ENCODE measurements around the gene TRAF7.

The TRAF7 gene

GRCh38 chr16:2180461-2180860, 24.9 kb downstream of the TRAF7 start:
- DNase-seq = no peak
- TF ChIP-seq EZH2phosphoT487 (IDR thresholded peaks at IDR 0.05; ENCODE audit: low read length) (no peak), CTCF (IDR thresholded peaks at IDR 0.05; ENCODE audit: low read length) (no peak), EZH2 (optimal IDR thresholded peaks at IDR 0.05; ENCODE audit: low read depth, low read length) (no peak)
- H3K27me3 ChIP-seq (replicated peaks; ENCODE audit: insufficient read depth, low read length) = peaks cover 12% of the 10 kb centered on the region
- no peak overlapping the region for H3K27ac ChIP-seq (ENCODE audit: low read length)
- H3K9me3 ChIP-seq (replicated peaks; ENCODE audit: insufficient read depth, low read length) = no peaks in the 10 kb centered on the region
- H4K20me1 ChIP-seq (ENCODE audit: insufficient read depth, low read length) = no peaks in the 10 kb centered on the region
- H3K4me1 ChIP-seq (ENCODE audit: low read length) = no peaks in the 10 kb centered on the region
- H3K9me2 ChIP-seq (replicated peaks; ENCODE audit: insufficient read depth, low read length) = no peaks in the 10 kb centered on the region
- no peak overlapping the region for H3K4me2 ChIP-seq (ENCODE audit: low read depth, low read length)
- H2AFZ ChIP-seq (ENCODE audit: low read length) = no peak overlapping the region
- no peaks in the 10 kb centered on the region for H3K36me3 ChIP-seq (replicated peaks; ENCODE audit: insufficient read depth, low read length)
- H3F3A ChIP-seq (ENCODE audit: insufficient read depth, low read length) = no peaks in the 10 kb centered on the region
- H3K79me2 ChIP-seq (ENCODE audit: low read length) = no peaks in the 10 kb centered on the region
- H3K4me3 ChIP-seq (ENCODE audit: low read length) = no peak overlapping the region
- no peak overlapping the region for H3K9ac ChIP-seq (ENCODE audit: low read length)

GRCh38 chr16:2180962-2181923, 25.7 kb downstream of the TRAF7 start:
- no peak for DNase-seq
- Histone ChIP-seq H3K79me2 (ENCODE audit: low read length) (no peaks in the 10 kb centered on the region), H2AFZ (ENCODE audit: low read length) (no peak overlapping the region), H3K27me3 (replicated peaks; ENCODE audit: insufficient read depth, low read length) (peaks cover 20% of the 10 kb centered on the region), H3K4me1 (ENCODE audit: low read length) (no peaks in the 10 kb centered on the region), H3K9me2 (replicated peaks; ENCODE audit: insufficient read depth, low read length) (no peaks in the 10 kb centered on the region), H3K9me3 (replicated peaks; ENCODE audit: insufficient read depth, low read length) (no peaks in the 10 kb centered on the region), H3K27ac (ENCODE audit: low read length) (no peak overlapping the region), H3F3A (ENCODE audit: insufficient read depth, low read length) (no peaks in the 10 kb centered on the region), H4K20me1 (ENCODE audit: insufficient read depth, low read length) (no peaks in the 10 kb centered on the region), H3K4me3 (ENCODE audit: low read length) (no peak overlapping the region), H3K4me2 (ENCODE audit: low read depth, low read length) (no peak overlapping the region), H3K36me3 (replicated peaks; ENCODE audit: insufficient read depth, low read length) (no peaks in the 10 kb centered on the region), H3K9ac (ENCODE audit: low read length) (no peak overlapping the region)
- TF ChIP-seq EZH2 (optimal IDR thresholded peaks at IDR 0.05; ENCODE audit: low read depth, low read length) = no peak
- no peak for TF ChIP-seq CTCF (IDR thresholded peaks at IDR 0.05; ENCODE audit: low read length)
- no peak for TF ChIP-seq EZH2phosphoT487 (IDR thresholded peaks at IDR 0.05; ENCODE audit: low read length)

- no peak overlapping the region for H3K4me3 ChIP-seq (ENCODE audit: low read length)
- H3K27me3 ChIP-seq (replicated peaks; ENCODE audit: insufficient read depth, low read length) = peaks cover 27% of the 10 kb centered on the region
- H3K36me3 ChIP-seq (replicated peaks; ENCODE audit: insufficient read depth, low read length) = no peaks in the 10 kb centered on the region
- no peaks in the 10 kb centered on the region for H3K9me2 ChIP-seq (replicated peaks; ENCODE audit: insufficient read depth, low read length)
- no peaks in the 10 kb centered on the region for H4K20me1 ChIP-seq (ENCODE audit: insufficient read depth, low read length)
- H2AFZ ChIP-seq (ENCODE audit: low read length) = no peak overlapping the region
- no peaks in the 10 kb centered on the region for H3K9me3 ChIP-seq (replicated peaks; ENCODE audit: insufficient read depth, low read length)
- H3K9ac ChIP-seq (ENCODE audit: low read length) = no peak overlapping the region
- H3K4me2 ChIP-seq (ENCODE audit: low read depth, low read length) = no peak overlapping the region
- no peaks in the 10 kb centered on the region for H3F3A ChIP-seq (ENCODE audit: insufficient read depth, low read length)
- H3K79me2 ChIP-seq (ENCODE audit: low read length) = no peaks in the 10 kb centered on the region
- DNase-seq = no peak
- no peak for TF ChIP-seq EZH2phosphoT487 (IDR thresholded peaks at IDR 0.05; ENCODE audit: low read length)
- TF ChIP-seq CTCF (IDR thresholded peaks at IDR 0.05; ENCODE audit: low read length) = no peak
- no peak for TF ChIP-seq EZH2 (optimal IDR thresholded peaks at IDR 0.05; ENCODE audit: low read depth, low read length)
- H3K4me1 ChIP-seq (ENCODE audit: low read length) = no peaks in the 10 kb centered on the region
- H3K27ac ChIP-seq (ENCODE audit: low read length) = no peak overlapping the region
These were observed 26.4 kb downstream of the TRAF7 start for GRCh38 chr16:2181952-2182351.

All from MM.1S (cell line).